CD14-positive monocyte (primary cell): ENCODE data around the gene PLOD2. TPM values are rescaled to one million over a fixed set of nuclear protein-coding genes. Genes with fewer than 3 reads are reported as not detected.
A peak's percentile ranks its signal among the peaks of the same experiment; 100 is the strongest.

Experiments
- DNase-seq, 3 donors: peaks; one replicate each; pipeline ENCODE4 v3.0.0-alpha.2; 2011 to 2022
- H2AFZ ChIP-seq: 2 replicates; pipeline ENCODE4 v1.6.0; 2012; ENCODE audit warnings: mild to moderate bottlenecking, low read depth, low read length, inconsistent platforms; ENCODE audit not compliant: insufficient read depth, poor library complexity, severe bottlenecking
- H3K27ac ChIP-seq, 2 donors: 1 replicate in 1 of 2; 2 replicates in 1 of 2; pipeline ENCODE4 v1.5.1; 2012 to 2013; ENCODE audit warnings: low read length in 2 of 2, control low read depth in 1 of 2, inconsistent platforms in 1 of 2, low read depth in 1 of 2, mild to moderate bottlenecking in 1 of 2
- H3K27me3 ChIP-seq, 2 donors: one replicate each; pipeline versions ENCODE4 v1.6.0 to v1.6.1; 2011 to 2013; ENCODE audit warnings: low read length in 2 of 2; ENCODE audit not compliant: control insufficient read depth in 2 of 2, insufficient read depth in 2 of 2
- H3K36me3 ChIP-seq, 2 donors: replicated peaks in 1 of 2; 1 replicate in 1 of 2; 2 replicates in 1 of 2; pipeline versions ENCODE4 v1.5.1 to v1.6.1; 2012 to 2013; ENCODE audit warnings: low read length in 2 of 2, control low read depth in 1 of 2, inconsistent platforms in 1 of 2, mild to moderate bottlenecking in 1 of 2; ENCODE audit not compliant: insufficient read depth in 2 of 2, control insufficient read depth in 1 of 2
- H3K4me1 ChIP-seq, 2 donors: 1 replicate in 1 of 2; 2 replicates in 1 of 2; pipeline versions ENCODE4 v1.5.1 to v1.6.1; 2012 to 2013; ENCODE audit warnings: low read length in 2 of 2, control low read depth in 1 of 2, inconsistent platforms in 1 of 2, mild to moderate bottlenecking in 1 of 2, moderate library complexity in 1 of 2; ENCODE audit not compliant: insufficient read depth in 2 of 2, control insufficient read depth in 1 of 2
- H3K4me2 ChIP-seq: replicated peaks from 2 replicates; pipeline ENCODE3; 2012; ENCODE audit warnings: low read length, moderate library complexity, mild to moderate bottlenecking; ENCODE audit not compliant: poor library complexity, severe bottlenecking; ENCODE audit errors: extremely low read depth
- H3K4me3 ChIP-seq, 3 experiments: fragments of 200-600 bp in 1 of 3; sonication (generic) in 1 of 3; replicated peaks in 1 of 3; 1 replicate in 2 of 3; 2 replicates in 1 of 3; pipeline ENCODE4 v1.5.1; 2011 to 2013; ENCODE audit warnings: low read length in 3 of 3, mild to moderate bottlenecking in 3 of 3, control low read depth in 2 of 3, low read depth in 2 of 3, inconsistent platforms in 1 of 3, moderate library complexity in 1 of 3
- H3K79me2 ChIP-seq: 2 replicates; pipeline ENCODE4 v1.6.0; 2012; ENCODE audit warnings: mild to moderate bottlenecking, control low read depth, inconsistent platforms, low read length, moderate library complexity; ENCODE audit not compliant: insufficient read depth
- H3K9ac ChIP-seq: 2 replicates; pipeline ENCODE4 v1.6.0; 2017; ENCODE audit warnings: low read length, mild to moderate bottlenecking; ENCODE audit not compliant: insufficient read depth, poor library complexity, severe bottlenecking
- H3K9me3 ChIP-seq, 2 donors: replicated peaks in 1 of 2; 1 replicate in 1 of 2; 2 replicates in 1 of 2; pipeline versions ENCODE4 v1.5.1 to v1.6.1; 2012 to 2013; ENCODE audit warnings: low read length in 2 of 2, control low read depth in 1 of 2; ENCODE audit not compliant: control insufficient read depth in 1 of 2, insufficient read depth in 1 of 2
- H4K20me1 ChIP-seq: 2 replicates; pipeline ENCODE4 v1.6.0; 2012; ENCODE audit warnings: mild to moderate bottlenecking, low read length, control low read depth, moderate library complexity; ENCODE audit not compliant: insufficient read depth
- H3K27ac Mint-ChIP-seq, 7 donors: one replicate each; pipeline ENCODE4 v1.8.0; 2020; ENCODE audit warnings: mild to moderate bottlenecking in 7 of 7, mixed read lengths in 7 of 7, moderate library complexity in 6 of 7, inconsistent platforms in 2 of 7
- H3K27me3 Mint-ChIP-seq, 3 donors: one replicate each; pipeline ENCODE4 v1.8.0; 2021 to 2022; ENCODE audit warnings: low read depth in 3 of 3, mild to moderate bottlenecking in 3 of 3, mixed read lengths in 3 of 3, moderate library complexity in 3 of 3, inconsistent platforms in 1 of 3
- H3K36me3 Mint-ChIP-seq, 2 donors: one replicate each; pipeline ENCODE4 v1.8.0; 2020; ENCODE audit warnings: mixed read lengths in 2 of 2, inconsistent platforms in 1 of 2, mild to moderate bottlenecking in 1 of 2
- H3K4me1 Mint-ChIP-seq: one replicate; pipeline ENCODE4 v1.8.0; 2020; ENCODE audit warnings: mild to moderate bottlenecking, mixed read lengths
- H3K4me3 Mint-ChIP-seq, 2 donors: one replicate each; pipeline ENCODE4 v1.8.0; 2020; ENCODE audit warnings: mild to moderate bottlenecking in 2 of 2, mixed read lengths in 2 of 2, moderate library complexity in 1 of 2
- H3K9me3 Mint-ChIP-seq, 7 donors: one replicate each; pipeline ENCODE4 v1.8.0; 2020 to 2022; ENCODE audit warnings: mixed read lengths in 7 of 7, mild to moderate bottlenecking in 6 of 7, moderate library complexity in 6 of 7, inconsistent platforms in 2 of 7
- WGBS: methylation state at CpG from one replicate; pipeline ENCODE4 v1.1.5; 2013; ENCODE audit warnings: missing lambda C conversion rate; ENCODE audit not compliant: insufficient coverage; 5-methylcytosine and 5-hydroxymethylcytosine counted together
- intact Hi-C, 2 donors: fragments of 100-400 bp; cut with micrococcal nuclease; formaldehyde crosslinking; loops; one replicate each; pipeline versions ENCODE4 v1.15.0 to v1.15.1; 2023
- polyA plus RNA-seq, 3 donors: library from polyadenylated mRNA; depleted of rRNA in 1 of 3; unstranded in 2 of 3; stranded (reverse) in 1 of 3; fragments of 300-500 nt in 2 of 3; fragments of >200 nt in 1 of 3; fragmentation: Illumina TruSeq in 2 of 3; gene quantifications; 1 replicate in 2 of 3; 2 replicates in 1 of 3; pipeline ENCODE4 v1.2.3, GENCODE V29; 2012 to 2021
- TF ChIP-seq, protein P1 (sequence below): fragments of 200-600 bp; IDR thresholded peaks from one replicate; pipeline ENCODE4 v1.8.0; 2022; ENCODE audit warnings: antibody characterized with exemption, mild to moderate bottlenecking

The PLOD2 gene
- polyA plus RNA-seq, 3 donors: not detected

GRCh38 chr3:146157325-146158060 is 3.5 kb downstream of the PLOD2 start:
- no CpG with 5 or more reads among the region's 2 CpGs for WGBS
- H3K9me3 ChIP-seq: no peaks in the 10 kb centered on the region
- H3K79me2 ChIP-seq: no peaks in the 10 kb centered on the region
- H3K4me1 ChIP-seq: peaks cover 15 to 18% of the 10 kb centered on the region in 2 donors
- no peak overlapping the region for H3K27ac ChIP-seq
- DNase-seq: no peak
- H3K36me3 ChIP-seq: no peaks in the 10 kb centered on the region
- Mint-ChIP-seq H3K27ac (no peak overlapping the region), H3K4me1 (peaks cover 20% of the 10 kb centered on the region), H3K36me3 (peaks cover 0 to 4% of the 10 kb centered on the region in 2 donors), H3K9me3 (peaks cover 0 to 13% (median 0%) of the 10 kb centered on the region in 7 donors), H3K27me3 (peaks cover 38 to 45% (median 43%) of the 10 kb centered on the region in 3 donors), H3K4me3 (peak overlapping the region in 1 of 2 donors; percentile 11)
- intact Hi-C loops: no loop called here
- peaks cover 38 to 42% of the 10 kb centered on the region in 2 donors for H3K27me3 ChIP-seq
- H4K20me1 ChIP-seq: no peaks in the 10 kb centered on the region
- no peak overlapping the region for H3K4me2 ChIP-seq
- H3K9ac ChIP-seq: no peak overlapping the region
- H2AFZ ChIP-seq: no peak overlapping the region
- no peak overlapping the region for H3K4me3 ChIP-seq
- TF ChIP-seq, protein P1, sequence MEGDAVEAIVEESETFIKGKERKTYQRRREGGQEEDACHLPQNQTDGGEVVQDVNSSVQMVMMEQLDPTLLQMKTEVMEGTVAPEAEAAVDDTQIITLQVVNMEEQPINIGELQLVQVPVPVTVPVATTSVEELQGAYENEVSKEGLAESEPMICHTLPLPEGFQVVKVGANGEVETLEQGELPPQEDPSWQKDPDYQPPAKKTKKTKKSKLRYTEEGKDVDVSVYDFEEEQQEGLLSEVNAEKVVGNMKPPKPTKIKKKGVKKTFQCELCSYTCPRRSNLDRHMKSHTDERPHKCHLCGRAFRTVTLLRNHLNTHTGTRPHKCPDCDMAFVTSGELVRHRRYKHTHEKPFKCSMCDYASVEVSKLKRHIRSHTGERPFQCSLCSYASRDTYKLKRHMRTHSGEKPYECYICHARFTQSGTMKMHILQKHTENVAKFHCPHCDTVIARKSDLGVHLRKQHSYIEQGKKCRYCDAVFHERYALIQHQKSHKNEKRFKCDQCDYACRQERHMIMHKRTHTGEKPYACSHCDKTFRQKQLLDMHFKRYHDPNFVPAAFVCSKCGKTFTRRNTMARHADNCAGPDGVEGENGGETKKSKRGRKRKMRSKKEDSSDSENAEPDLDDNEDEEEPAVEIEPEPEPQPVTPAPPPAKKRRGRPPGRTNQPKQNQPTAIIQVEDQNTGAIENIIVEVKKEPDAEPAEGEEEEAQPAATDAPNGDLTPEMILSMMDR: no peak

DNA sequence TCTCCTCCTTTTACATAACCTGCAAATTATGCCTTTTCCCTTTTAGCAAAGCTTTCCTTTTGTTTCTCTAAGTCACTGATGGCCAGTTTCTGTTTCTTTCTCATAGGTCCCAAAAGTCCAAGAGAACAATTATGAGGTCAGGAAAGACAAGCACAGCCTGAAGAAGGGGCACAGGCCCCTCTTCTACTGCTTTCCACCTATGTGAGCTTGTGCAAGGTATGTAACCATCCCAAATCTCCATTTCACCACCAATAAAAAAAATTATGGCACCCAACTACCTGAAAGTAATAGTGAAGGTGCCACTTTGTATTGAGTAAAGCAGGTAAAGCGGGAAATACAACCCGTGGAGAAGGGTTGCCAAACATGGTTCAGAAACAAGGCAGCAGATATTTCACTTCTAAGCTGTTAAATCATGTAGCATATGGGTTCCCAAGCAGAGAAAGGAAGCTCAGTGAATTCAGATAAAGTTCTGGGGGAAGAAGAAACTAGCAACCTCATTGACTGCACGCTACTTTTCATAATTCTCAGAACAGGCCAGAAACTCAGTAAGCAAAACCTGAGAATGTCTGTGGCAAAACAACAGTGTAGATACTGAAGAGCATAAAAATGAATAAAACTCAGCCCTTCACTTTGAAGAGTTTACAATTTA is 4.2 kb downstream of the PLOD2 start:
- Mint-ChIP-seq H3K4me3 (no peak overlapping the region), H3K4me1 (peaks cover 15% of the 10 kb centered on the region), H3K27ac (no peak overlapping the region), H3K27me3 (peaks cover 31 to 38% (median 36%) of the 10 kb centered on the region in 3 donors), H3K36me3 (no peaks in the 10 kb centered on the region), H3K9me3 (peaks cover 0 to 10% (median 0%) of the 10 kb centered on the region in 7 donors)
- Histone ChIP-seq H3K79me2 (no peaks in the 10 kb centered on the region), H3K9ac (no peak overlapping the region), H3K27me3 (peaks cover 31 to 35% of the 10 kb centered on the region in 2 donors), H3K27ac (no peak overlapping the region), H2AFZ (no peak overlapping the region), H3K4me3 (no peak overlapping the region), H3K4me2 (no peak overlapping the region), H3K4me1 (peaks cover 13 to 17% of the 10 kb centered on the region in 2 donors), H3K36me3 (no peaks in the 10 kb centered on the region), H3K9me3 (no peaks in the 10 kb centered on the region), H4K20me1 (no peaks in the 10 kb centered on the region)
- no peak for DNase-seq
- TF ChIP-seq, protein P1: no peak
- 57% methylated on average over 2 of the region's 3 CpGs for WGBS
- intact Hi-C loops: no loop called here
